ENCODE results near the gene NDOR1.

The NDOR1 gene

GRCh38 chr9:137168904-137169856 lies 36.3 kb upstream of the NDOR1 start:
- Histone ChIP-seq H3K36me3 (ENCODE audit: control insufficient read depth in 2 of 2, insufficient read depth in 2 of 2, low read length in 2 of 2) (no peaks in the 10 kb centered on the region), H3K9ac (ENCODE audit: low read depth in 1 of 2, low read length in 2 of 2) (peak overlapping the region in 1 of 2 donors; percentile 38), H3K4me3 (ENCODE audit: low read length in 2 of 2) (peak overlapping the region; percentile 50 to 62), H3K4me1 (ENCODE audit: control insufficient read depth in 2 of 2, insufficient read depth in 2 of 2, low read length in 2 of 2) (peaks cover 23 to 29% of the 10 kb centered on the region in 2 donors), H3K9me3 (ENCODE audit: control insufficient read depth in 2 of 2, low read length in 2 of 2) (no peaks in the 10 kb centered on the region), H3K27ac (ENCODE audit: low read depth in 2 of 2, low read length in 2 of 2) (peak overlapping the region in 1 of 2 donors; percentile 32), H3K27me3 (ENCODE audit: control insufficient read depth in 2 of 2, insufficient read depth in 2 of 2, low read length in 2 of 2) (peaks cover 25 to 26% of the 10 kb centered on the region in 2 donors)

- Histone ChIP-seq H3K36me3 (ENCODE audit: control insufficient read depth in 2 of 2, insufficient read depth in 2 of 2, low read length in 2 of 2) (no peaks in the 10 kb centered on the region), H3K9me3 (ENCODE audit: control insufficient read depth in 2 of 2, low read length in 2 of 2) (no peaks in the 10 kb centered on the region), H3K27me3 (ENCODE audit: control insufficient read depth in 2 of 2, insufficient read depth in 2 of 2, low read length in 2 of 2) (peaks cover 24 to 25% of the 10 kb centered on the region in 2 donors), H3K9ac (ENCODE audit: low read depth in 1 of 2, low read length in 2 of 2) (peak within 1 kb of the TSS in 1 of 2 donors; percentile 38), H3K4me1 (ENCODE audit: control insufficient read depth in 2 of 2, insufficient read depth in 2 of 2, low read length in 2 of 2) (peaks cover 23 to 34% of the 10 kb centered on the region in 2 donors), H3K27ac (ENCODE audit: low read depth in 2 of 2, low read length in 2 of 2) (peak within 1 kb of the TSS in 1 of 2 donors; percentile 32), H3K4me3 (ENCODE audit: low read length in 2 of 2) (peak within 1 kb of the TSS; percentile 50 to 62)
Observed at GRCh38 chr9:137169896-137170358, 35.6 kb upstream of the NDOR1 start, which contains the start of gene LRRC26. TSS of gene LRRC26 (minus strand) at chr9:137170051. CDS start at chr9:137169943, 108 bp downstream.

- no peak overlapping the region for H3K9ac ChIP-seq (ENCODE audit: low read depth in 1 of 2, low read length in 2 of 2)
- peaks cover 27 to 37% of the 10 kb centered on the region in 2 donors for H3K4me1 ChIP-seq (ENCODE audit: control insufficient read depth in 2 of 2, insufficient read depth in 2 of 2, low read length in 2 of 2)
- H3K27me3 ChIP-seq (ENCODE audit: control insufficient read depth in 2 of 2, insufficient read depth in 2 of 2, low read length in 2 of 2) = peaks cover 24 to 25% of the 10 kb centered on the region in 2 donors
- no peaks in the 10 kb centered on the region for H3K36me3 ChIP-seq (ENCODE audit: control insufficient read depth in 2 of 2, insufficient read depth in 2 of 2, low read length in 2 of 2)
- H3K27ac ChIP-seq (ENCODE audit: low read depth in 2 of 2, low read length in 2 of 2) = no peak overlapping the region
- no peak overlapping the region for H3K4me3 ChIP-seq (ENCODE audit: low read length in 2 of 2)
- H3K9me3 ChIP-seq (ENCODE audit: control insufficient read depth in 2 of 2, low read length in 2 of 2) = no peaks in the 10 kb centered on the region
Observed at GRCh38 chr9:137170486-137171148, 34.9 kb upstream of the NDOR1 start.

DNA sequence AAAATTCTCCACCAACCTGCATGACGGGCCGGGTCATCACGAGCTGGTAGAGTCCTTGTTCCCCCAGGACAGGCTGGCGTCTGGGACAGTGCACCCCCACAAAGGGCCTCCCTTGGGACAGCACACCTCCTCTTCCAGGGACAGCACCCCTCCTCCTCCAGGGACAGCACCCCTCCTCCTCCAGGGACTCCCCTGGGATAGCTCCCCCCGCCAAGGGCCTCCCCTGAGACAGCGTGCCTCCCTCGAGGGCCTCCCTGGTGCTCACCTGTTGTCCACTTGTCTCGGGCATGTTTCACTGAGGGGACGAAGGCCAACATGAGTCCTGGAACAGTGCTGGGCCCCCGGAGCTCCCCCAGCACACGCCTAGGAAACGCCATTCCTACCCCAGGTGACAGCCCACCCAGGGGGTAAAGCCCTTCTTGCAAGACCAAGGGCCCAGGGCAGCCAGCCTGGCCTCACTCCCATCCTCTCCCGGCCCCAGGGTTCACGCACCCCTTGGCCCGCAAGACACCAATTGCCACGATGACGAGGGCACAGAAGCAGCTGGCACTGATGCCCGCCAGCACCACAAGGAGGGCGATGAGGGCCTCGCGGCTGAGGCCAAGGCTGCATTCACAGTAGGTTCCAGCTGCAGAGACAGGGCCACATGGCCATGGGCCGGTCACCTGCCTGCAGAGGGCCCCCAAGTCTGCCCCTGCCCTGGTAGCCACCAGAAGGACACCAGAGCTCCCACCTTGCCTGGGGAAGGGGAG lies 34.2 kb upstream of the NDOR1 start:
- Histone ChIP-seq H3K4me1 (ENCODE audit: control insufficient read depth in 2 of 2, insufficient read depth in 2 of 2, low read length in 2 of 2) (peaks cover 27 to 44% of the 10 kb centered on the region in 2 donors), H3K27me3 (ENCODE audit: control insufficient read depth in 2 of 2, insufficient read depth in 2 of 2, low read length in 2 of 2) (peaks cover 22% of the 10 kb centered on the region in 2 donors), H3K36me3 (ENCODE audit: control insufficient read depth in 2 of 2, insufficient read depth in 2 of 2, low read length in 2 of 2) (no peaks in the 10 kb centered on the region), H3K9me3 (ENCODE audit: control insufficient read depth in 2 of 2, low read length in 2 of 2) (no peaks in the 10 kb centered on the region), H3K4me3 (ENCODE audit: low read length in 2 of 2) (no peak overlapping the region), H3K27ac (ENCODE audit: low read depth in 2 of 2, low read length in 2 of 2) (peak overlapping the region in 1 of 2 donors; percentile 32), H3K9ac (ENCODE audit: low read depth in 1 of 2, low read length in 2 of 2) (no peak overlapping the region)

GRCh38 chr9:137172901-137173795 lies 32.4 kb upstream of the NDOR1 start:
- peaks cover 20 to 50% of the 10 kb centered on the region in 2 donors for H3K4me1 ChIP-seq (ENCODE audit: control insufficient read depth in 2 of 2, insufficient read depth in 2 of 2, low read length in 2 of 2)
- no peak overlapping the region for H3K4me3 ChIP-seq (ENCODE audit: low read length in 2 of 2)
- no peaks in the 10 kb centered on the region for H3K9me3 ChIP-seq (ENCODE audit: control insufficient read depth in 2 of 2, low read length in 2 of 2)
- H3K27ac ChIP-seq (ENCODE audit: low read depth in 2 of 2, low read length in 2 of 2) = peak overlapping the region; percentile 48 to 59
- H3K36me3 ChIP-seq (ENCODE audit: control insufficient read depth in 2 of 2, insufficient read depth in 2 of 2, low read length in 2 of 2) = peaks cover 0 to 7% of the 10 kb centered on the region in 2 donors
- peaks cover 9 to 15% of the 10 kb centered on the region in 2 donors for H3K27me3 ChIP-seq (ENCODE audit: control insufficient read depth in 2 of 2, insufficient read depth in 2 of 2, low read length in 2 of 2)
- no peak overlapping the region for H3K9ac ChIP-seq (ENCODE audit: low read depth in 1 of 2, low read length in 2 of 2)

DNA sequence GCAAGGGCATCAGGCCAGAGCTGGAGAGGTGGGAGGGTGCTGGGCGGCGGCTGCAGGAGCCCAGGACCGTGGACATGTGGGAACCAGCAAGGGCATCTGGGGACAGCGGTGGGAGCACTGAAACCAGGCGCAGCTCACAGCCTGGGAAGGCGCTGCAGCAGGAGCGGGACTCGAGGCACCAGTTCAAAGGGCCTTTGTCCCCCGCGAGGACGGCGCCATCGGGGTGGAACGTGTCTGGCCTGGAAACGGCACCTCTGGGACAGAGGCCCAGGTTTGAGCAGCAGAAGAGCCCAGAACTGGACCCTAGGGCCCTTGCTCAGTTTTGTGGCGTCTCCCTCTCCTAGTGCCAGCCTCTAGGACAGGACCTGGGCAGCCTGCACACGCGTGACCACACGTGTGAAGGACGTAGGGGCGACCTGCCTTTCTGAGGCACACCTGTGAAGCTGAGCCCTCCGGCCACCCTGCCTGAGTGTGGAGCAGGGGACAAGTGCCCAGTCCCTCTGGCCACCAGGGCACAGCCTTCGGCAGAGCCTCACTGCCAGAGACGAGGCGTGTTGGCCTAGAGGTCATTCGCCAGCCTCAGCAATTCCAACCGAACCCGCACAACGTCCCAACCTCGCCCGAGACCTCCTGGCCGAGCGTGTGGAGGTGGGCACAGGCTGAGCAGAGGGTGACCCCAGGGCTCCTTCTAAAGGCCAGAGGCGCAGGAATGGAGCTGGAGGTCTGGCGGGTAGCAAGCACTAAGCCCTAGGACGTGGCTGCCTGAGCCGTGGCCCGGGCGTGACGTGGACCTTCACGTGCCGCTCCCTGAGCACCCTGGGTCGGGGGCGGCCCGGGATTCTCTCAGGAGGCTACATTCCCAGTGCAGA lies 31.5 kb upstream of the NDOR1 start:
- H3K27me3 ChIP-seq (ENCODE audit: control insufficient read depth in 2 of 2, insufficient read depth in 2 of 2, low read length in 2 of 2) = peaks cover 9 to 15% of the 10 kb centered on the region in 2 donors
- peak overlapping the region; percentile 48 to 59 for H3K27ac ChIP-seq (ENCODE audit: low read depth in 2 of 2, low read length in 2 of 2)
- no peaks in the 10 kb centered on the region for H3K9me3 ChIP-seq (ENCODE audit: control insufficient read depth in 2 of 2, low read length in 2 of 2)
- peaks cover 6 to 12% of the 10 kb centered on the region in 2 donors for H3K36me3 ChIP-seq (ENCODE audit: control insufficient read depth in 2 of 2, insufficient read depth in 2 of 2, low read length in 2 of 2)
- H3K9ac ChIP-seq (ENCODE audit: low read depth in 1 of 2, low read length in 2 of 2) = no peak overlapping the region
- H3K4me1 ChIP-seq (ENCODE audit: control insufficient read depth in 2 of 2, insufficient read depth in 2 of 2, low read length in 2 of 2) = peaks cover 14 to 45% of the 10 kb centered on the region in 2 donors
- H3K4me3 ChIP-seq (ENCODE audit: low read length in 2 of 2) = no peak overlapping the region

GRCh38 chr9:137174722-137175293 lies 30.7 kb upstream of the NDOR1 start:
- Histone ChIP-seq H3K4me1 (ENCODE audit: control insufficient read depth in 2 of 2, insufficient read depth in 2 of 2, low read length in 2 of 2) (peaks cover 6 to 38% of the 10 kb centered on the region in 2 donors), H3K4me3 (ENCODE audit: low read length in 2 of 2) (no peak overlapping the region), H3K9ac (ENCODE audit: low read depth in 1 of 2, low read length in 2 of 2) (no peak overlapping the region), H3K27ac (ENCODE audit: low read depth in 2 of 2, low read length in 2 of 2) (no peak overlapping the region), H3K36me3 (ENCODE audit: control insufficient read depth in 2 of 2, insufficient read depth in 2 of 2, low read length in 2 of 2) (peaks cover 8 to 16% of the 10 kb centered on the region in 2 donors), H3K9me3 (ENCODE audit: control insufficient read depth in 2 of 2, low read length in 2 of 2) (no peaks in the 10 kb centered on the region), H3K27me3 (ENCODE audit: control insufficient read depth in 2 of 2, insufficient read depth in 2 of 2, low read length in 2 of 2) (peaks cover 9 to 15% of the 10 kb centered on the region in 2 donors)

DNA sequence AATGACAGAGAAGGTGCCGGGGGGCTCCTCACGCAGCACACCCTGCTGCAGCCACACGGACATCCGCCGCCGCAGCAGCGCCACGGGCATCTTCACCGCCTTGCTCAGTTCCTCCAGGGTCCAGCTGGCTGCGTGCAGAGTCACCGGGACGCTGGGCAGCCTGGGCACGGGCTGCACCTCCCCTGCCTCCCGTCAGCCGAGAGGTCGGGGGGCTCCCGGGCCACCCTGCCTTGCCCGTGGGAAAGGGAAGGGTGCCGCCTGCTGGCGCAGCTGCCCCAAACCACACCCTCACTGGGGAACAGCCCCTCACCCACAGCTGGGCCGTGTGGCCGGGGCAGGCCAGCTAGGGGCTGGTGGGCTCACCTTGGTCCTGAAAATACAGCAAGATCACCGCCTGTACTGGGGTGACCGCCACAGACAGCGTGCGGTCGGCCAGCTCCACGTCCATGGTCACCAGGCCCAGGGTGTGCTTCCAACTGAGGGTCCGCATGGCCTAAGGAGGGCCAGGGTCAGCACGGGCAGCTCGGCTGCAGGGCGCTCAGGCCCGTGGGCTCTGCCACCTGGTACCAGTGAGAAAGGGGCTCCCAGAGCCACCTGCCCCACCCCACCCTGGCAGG lies 30.0 kb upstream of the NDOR1 start:
- Histone ChIP-seq H3K9ac (ENCODE audit: low read depth in 1 of 2, low read length in 2 of 2) (no peak overlapping the region), H3K27me3 (ENCODE audit: control insufficient read depth in 2 of 2, insufficient read depth in 2 of 2, low read length in 2 of 2) (peaks cover 9 to 13% of the 10 kb centered on the region in 2 donors), H3K4me1 (ENCODE audit: control insufficient read depth in 2 of 2, insufficient read depth in 2 of 2, low read length in 2 of 2) (peaks cover 6 to 38% of the 10 kb centered on the region in 2 donors), H3K9me3 (ENCODE audit: control insufficient read depth in 2 of 2, low read length in 2 of 2) (no peaks in the 10 kb centered on the region), H3K36me3 (ENCODE audit: control insufficient read depth in 2 of 2, insufficient read depth in 2 of 2, low read length in 2 of 2) (peaks cover 13 to 22% of the 10 kb centered on the region in 2 donors), H3K27ac (ENCODE audit: low read depth in 2 of 2, low read length in 2 of 2) (no peak overlapping the region), H3K4me3 (ENCODE audit: low read length in 2 of 2) (no peak overlapping the region)
